ENCODE data around the gene OR10D3.

OR10D3 gene

DNA sequence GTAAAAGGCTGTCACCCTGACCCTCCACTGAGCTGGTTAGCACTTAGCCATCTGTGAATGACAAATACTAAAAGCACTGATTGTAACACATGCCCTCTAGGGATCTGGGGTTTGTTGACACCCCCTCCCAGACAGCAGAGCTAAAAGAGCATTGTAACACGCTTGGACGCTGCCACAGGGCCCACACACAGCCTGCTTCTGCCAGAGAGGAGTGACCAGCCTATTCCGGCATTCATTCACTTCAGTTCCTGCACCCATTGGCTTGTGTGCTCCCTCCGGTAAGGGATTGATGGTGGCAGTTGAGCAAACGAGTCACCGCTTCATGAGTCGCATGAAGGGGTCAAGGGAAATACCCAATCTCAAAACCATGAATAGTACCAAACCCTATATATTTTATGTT lies 15.8 kb downstream of the OR10D3 start:
- Histone ChIP-seq H3K9ac (ENCODE audit: low read depth, low read length) (no peak overlapping the region), H3K27me3 (ENCODE audit: insufficient read depth, low read length) (no peaks in the 10 kb centered on the region), H3K9me3 (ENCODE audit: insufficient read depth, low read depth, low read length) (no peaks in the 10 kb centered on the region), H3K4me1 (ENCODE audit: insufficient read depth, low read length) (no peaks in the 10 kb centered on the region; the same call in 1 of the 2 replicates), H3K36me3 (ENCODE audit: insufficient read depth, low read depth, low read length) (no peaks in the 10 kb centered on the region), H3K4me3 (ENCODE audit: low read length) (no peak overlapping the region), H3K27ac (ENCODE audit: low read length) (no peak overlapping the region)

DNA sequence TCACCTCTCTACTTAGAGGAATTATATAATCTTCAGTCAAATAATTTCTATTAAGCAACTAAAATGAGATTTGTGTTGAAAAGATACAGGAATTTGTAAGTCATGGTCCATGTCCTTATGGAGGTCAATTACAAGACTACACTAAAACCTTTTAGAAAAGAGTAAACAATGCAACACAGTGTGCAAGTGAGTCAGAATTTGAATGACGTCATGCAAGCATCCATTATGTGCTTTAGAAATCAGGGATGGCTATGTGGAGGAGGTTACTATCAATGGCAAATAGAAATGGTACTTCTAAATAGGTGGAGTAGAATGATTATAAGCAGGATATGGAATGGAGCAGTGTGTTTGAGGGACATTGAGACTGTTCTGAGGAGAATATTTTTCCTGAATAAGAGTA lies 16.6 kb downstream of the OR10D3 start:
- Histone ChIP-seq H3K9me3 (ENCODE audit: insufficient read depth, low read depth, low read length) (no peaks in the 10 kb centered on the region), H3K27ac (ENCODE audit: low read length) (no peak overlapping the region), H3K4me3 (ENCODE audit: low read length) (no peak overlapping the region), H3K27me3 (ENCODE audit: insufficient read depth, low read length) (no peaks in the 10 kb centered on the region), H3K36me3 (ENCODE audit: insufficient read depth, low read depth, low read length) (no peaks in the 10 kb centered on the region), H3K9ac (ENCODE audit: low read depth, low read length) (no peak overlapping the region), H3K4me1 (ENCODE audit: insufficient read depth, low read length) (no peaks in the 10 kb centered on the region)

DNA sequence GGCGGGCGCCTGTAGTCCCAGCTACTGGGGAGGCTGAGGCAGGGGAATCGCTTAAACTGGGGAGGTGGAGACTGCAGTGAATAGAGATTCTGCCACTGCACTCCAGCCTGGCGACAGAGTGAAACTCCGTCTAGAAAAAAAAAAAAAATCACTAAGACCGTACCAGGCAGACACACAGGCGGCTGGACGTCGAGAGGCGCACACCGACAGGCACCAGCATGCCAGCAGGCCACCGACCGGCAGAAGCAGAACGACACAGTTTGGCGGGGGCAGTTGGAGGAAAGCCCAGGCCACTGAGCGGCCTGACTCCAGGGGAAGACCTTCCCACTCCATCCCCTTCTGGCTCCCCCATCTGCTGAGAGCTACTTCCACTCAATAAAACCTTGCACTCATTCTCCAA lies 17.5 kb downstream of the OR10D3 start:
- Histone ChIP-seq H3K9ac (ENCODE audit: low read depth, low read length) (no peak overlapping the region), H3K36me3 (ENCODE audit: insufficient read depth, low read depth, low read length) (no peaks in the 10 kb centered on the region), H3K27me3 (ENCODE audit: insufficient read depth, low read length) (no peaks in the 10 kb centered on the region), H3K4me3 (ENCODE audit: low read length) (no peak overlapping the region), H3K9me3 (ENCODE audit: insufficient read depth, low read depth, low read length) (no peaks in the 10 kb centered on the region), H3K4me1 (ENCODE audit: insufficient read depth, low read length) (no peaks in the 10 kb centered on the region), H3K27ac (ENCODE audit: low read length) (no peak overlapping the region)

DNA sequence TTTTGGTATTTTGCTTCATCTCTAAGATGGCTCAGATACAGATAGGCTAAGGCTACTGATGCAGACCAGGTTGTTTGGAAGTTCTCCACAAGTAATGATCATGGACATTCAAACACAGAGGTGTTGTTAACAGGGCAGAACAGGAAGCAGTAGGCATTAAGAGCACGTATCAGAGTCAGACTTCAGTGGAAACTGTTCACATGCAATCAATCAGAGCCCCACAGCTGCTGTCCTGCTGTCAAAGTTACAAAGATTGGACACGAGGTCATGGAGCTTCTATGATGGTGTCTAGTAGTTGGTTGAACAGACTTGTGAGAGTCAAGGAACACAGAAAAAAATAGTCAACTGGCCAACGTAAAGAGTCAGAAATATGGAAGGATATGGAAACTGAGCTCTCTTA lies 19.8 kb downstream of the OR10D3 start:
- no peak overlapping the region for H3K27ac ChIP-seq (ENCODE audit: low read length)
- no peak overlapping the region for H3K9ac ChIP-seq (ENCODE audit: low read depth, low read length)
- H3K4me1 ChIP-seq (ENCODE audit: insufficient read depth, low read length), result no peaks in the 10 kb centered on the region
- H3K36me3 ChIP-seq (ENCODE audit: insufficient read depth, low read depth, low read length), result no peaks in the 10 kb centered on the region
- H3K4me3 ChIP-seq (ENCODE audit: low read length), result no peak overlapping the region
- no peaks in the 10 kb centered on the region for H3K9me3 ChIP-seq (ENCODE audit: insufficient read depth, low read depth, low read length)
- no peaks in the 10 kb centered on the region for H3K27me3 ChIP-seq (ENCODE audit: insufficient read depth, low read length)

DNA sequence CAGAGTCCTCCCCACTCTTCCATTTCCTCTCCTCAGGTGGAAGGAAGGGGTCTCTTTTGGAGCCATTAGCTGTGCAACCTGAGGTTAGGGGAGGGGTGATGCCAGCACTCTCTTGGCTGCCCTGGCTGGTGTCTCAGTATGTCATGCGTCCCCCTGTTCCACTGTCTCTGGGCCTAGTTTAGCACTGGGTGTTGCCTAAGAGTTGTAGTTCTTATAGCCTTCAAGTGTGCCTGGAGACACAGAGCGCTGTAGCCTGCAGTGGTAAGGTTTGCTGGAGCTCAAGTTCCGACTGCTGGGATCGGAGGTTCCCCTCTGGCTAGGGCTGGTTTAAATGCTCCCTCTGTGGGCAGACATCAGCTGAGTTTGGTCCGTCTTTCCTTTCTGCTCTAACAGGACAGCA lies 20.9 kb downstream of the OR10D3 start:
- Histone ChIP-seq H3K27ac (ENCODE audit: low read length) (no peak overlapping the region), H3K9me3 (ENCODE audit: insufficient read depth, low read depth, low read length) (no peaks in the 10 kb centered on the region), H3K36me3 (ENCODE audit: insufficient read depth, low read depth, low read length) (no peaks in the 10 kb centered on the region), H3K9ac (ENCODE audit: low read depth, low read length) (no peak overlapping the region), H3K4me3 (ENCODE audit: low read length) (no peak overlapping the region), H3K4me1 (ENCODE audit: insufficient read depth, low read length) (no peaks in the 10 kb centered on the region), H3K27me3 (ENCODE audit: insufficient read depth, low read length) (no peaks in the 10 kb centered on the region)

DNA sequence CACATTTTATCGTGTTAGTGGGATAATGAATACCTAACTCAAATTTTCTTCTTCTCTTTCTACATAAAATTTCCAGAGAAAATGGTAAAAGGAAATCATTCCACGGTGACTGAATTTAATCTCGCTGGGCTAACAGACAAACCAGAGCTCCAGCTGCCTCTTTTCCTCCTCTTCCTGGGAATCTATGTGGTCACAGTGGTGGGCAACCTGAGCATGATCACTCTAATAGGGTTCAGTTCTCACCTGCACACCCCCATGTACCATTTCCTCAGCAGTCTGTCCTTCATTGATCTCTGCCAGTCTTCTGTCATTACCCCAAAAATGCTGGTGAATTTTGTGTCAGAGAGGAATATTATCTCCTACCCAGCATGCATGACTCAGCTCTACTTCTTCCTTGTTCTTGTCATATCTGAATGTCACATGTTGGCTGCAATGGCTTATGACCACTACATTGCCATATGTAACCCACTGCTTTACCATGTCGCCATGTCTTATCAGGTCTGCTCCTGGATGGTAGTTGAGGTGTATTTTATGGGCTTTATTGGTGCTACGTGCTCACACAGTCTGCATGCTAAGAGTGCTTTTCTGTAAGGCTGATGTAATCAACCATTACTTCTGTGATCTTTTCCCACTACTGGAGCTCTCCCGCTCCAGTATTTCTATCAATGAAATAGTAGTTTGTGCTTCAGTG lies 24.1 kb downstream of the OR10D3 start:
- H3K27ac ChIP-seq (ENCODE audit: low read length), result no peak overlapping the region
- H3K4me3 ChIP-seq (ENCODE audit: low read length), result no peak overlapping the region
- H3K9ac ChIP-seq (ENCODE audit: low read depth, low read length), result no peak overlapping the region
- H3K9me3 ChIP-seq (ENCODE audit: insufficient read depth, low read depth, low read length), result no peaks in the 10 kb centered on the region
- H3K36me3 ChIP-seq (ENCODE audit: insufficient read depth, low read depth, low read length), result no peaks in the 10 kb centered on the region
- no peaks in the 10 kb centered on the region for H3K27me3 ChIP-seq (ENCODE audit: insufficient read depth, low read length)
- no peaks in the 10 kb centered on the region for H3K4me1 ChIP-seq (ENCODE audit: insufficient read depth, low read length)

DNA sequence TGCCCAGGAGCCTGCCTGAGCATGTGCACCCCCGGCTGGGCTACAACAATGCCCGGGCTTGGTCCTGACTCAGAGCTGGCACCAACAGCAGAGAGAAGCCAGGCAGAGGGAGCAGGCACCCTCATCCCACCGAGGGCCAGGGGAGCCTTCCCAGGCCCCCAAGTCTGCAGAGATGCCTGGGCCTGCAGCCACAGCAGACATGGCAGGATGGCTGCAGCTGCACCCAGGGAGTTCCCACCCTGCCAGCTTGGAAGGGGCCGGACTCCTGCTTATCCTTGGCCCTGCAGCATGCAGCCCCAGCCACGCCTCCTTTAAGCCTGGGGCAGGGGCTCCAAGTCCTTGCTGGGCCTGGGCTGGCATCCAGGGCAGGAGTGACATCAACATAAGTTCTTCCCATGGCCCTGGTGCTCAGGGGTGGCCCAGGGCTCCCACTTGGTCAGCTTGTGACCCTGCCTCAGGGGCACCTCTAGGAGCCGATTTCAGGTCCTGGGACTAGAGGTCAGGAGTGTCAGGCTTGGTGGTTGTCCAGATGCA lies 26.7 kb downstream of the OR10D3 start:
- Histone ChIP-seq H3K9me3 (ENCODE audit: insufficient read depth, low read depth, low read length) (no peaks in the 10 kb centered on the region), H3K9ac (ENCODE audit: low read depth, low read length) (no peak overlapping the region), H3K4me1 (ENCODE audit: insufficient read depth, low read length) (no peaks in the 10 kb centered on the region), H3K36me3 (ENCODE audit: insufficient read depth, low read depth, low read length) (no peaks in the 10 kb centered on the region), H3K4me3 (ENCODE audit: low read length) (no peak overlapping the region), H3K27me3 (ENCODE audit: insufficient read depth, low read length) (no peaks in the 10 kb centered on the region), H3K27ac (ENCODE audit: low read length) (no peak overlapping the region)

DNA sequence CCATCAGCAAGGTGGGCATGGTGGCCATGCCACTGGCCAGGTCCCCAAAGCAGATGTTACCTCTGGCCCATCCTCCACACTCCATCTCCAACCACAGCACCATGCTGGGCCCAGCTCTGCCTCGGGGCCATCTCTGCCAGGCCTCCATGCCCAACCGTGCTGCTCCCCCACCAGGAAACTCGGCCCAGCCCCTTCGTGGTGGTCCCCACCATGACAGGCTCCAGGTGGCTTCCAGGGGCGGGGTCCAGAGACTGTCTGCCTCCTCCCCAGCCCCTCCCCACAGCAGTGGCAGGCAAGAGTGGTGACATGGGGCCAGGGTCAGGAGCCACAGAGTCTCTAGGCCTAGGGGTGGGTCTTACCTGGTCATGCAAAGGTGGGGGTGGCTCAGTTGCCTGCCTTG lies 27.3 kb downstream of the OR10D3 start:
- no peaks in the 10 kb centered on the region for H3K4me1 ChIP-seq (ENCODE audit: insufficient read depth, low read length)
- no peaks in the 10 kb centered on the region for H3K9me3 ChIP-seq (ENCODE audit: insufficient read depth, low read depth, low read length)
- no peak overlapping the region for H3K27ac ChIP-seq (ENCODE audit: low read length)
- no peak overlapping the region for H3K9ac ChIP-seq (ENCODE audit: low read depth, low read length)
- H3K36me3 ChIP-seq (ENCODE audit: insufficient read depth, low read depth, low read length), result no peaks in the 10 kb centered on the region
- H3K27me3 ChIP-seq (ENCODE audit: insufficient read depth, low read length), result no peaks in the 10 kb centered on the region
- H3K4me3 ChIP-seq (ENCODE audit: low read length), result no peak overlapping the region

DNA sequence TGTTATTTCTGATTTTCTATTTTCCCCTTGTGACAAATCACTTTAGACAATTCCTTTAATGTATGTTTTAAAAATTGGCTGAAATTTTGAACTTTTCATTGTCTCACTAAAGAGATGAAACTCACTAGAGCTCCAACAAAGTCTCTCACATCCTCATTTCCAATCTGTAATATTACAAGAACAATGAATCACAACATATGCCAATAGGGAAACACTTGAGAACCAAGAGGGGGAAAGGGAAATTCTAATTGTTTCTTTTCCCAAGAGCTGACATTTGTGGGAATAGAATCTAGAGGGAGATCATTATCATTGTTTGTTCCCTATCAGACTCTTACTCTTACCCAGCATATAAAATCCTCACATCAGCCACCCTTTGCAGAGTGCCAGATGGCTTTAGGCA lies 28.2 kb downstream of the OR10D3 start:
- H3K9ac ChIP-seq (ENCODE audit: low read depth, low read length), result no peak overlapping the region
- no peaks in the 10 kb centered on the region for H3K9me3 ChIP-seq (ENCODE audit: insufficient read depth, low read depth, low read length)
- H3K4me3 ChIP-seq (ENCODE audit: low read length), result no peak overlapping the region
- no peak overlapping the region for H3K27ac ChIP-seq (ENCODE audit: low read length)
- no peaks in the 10 kb centered on the region for H3K27me3 ChIP-seq (ENCODE audit: insufficient read depth, low read length)
- H3K36me3 ChIP-seq (ENCODE audit: insufficient read depth, low read depth, low read length), result no peaks in the 10 kb centered on the region
- no peaks in the 10 kb centered on the region for H3K4me1 ChIP-seq (ENCODE audit: insufficient read depth, low read length)

DNA sequence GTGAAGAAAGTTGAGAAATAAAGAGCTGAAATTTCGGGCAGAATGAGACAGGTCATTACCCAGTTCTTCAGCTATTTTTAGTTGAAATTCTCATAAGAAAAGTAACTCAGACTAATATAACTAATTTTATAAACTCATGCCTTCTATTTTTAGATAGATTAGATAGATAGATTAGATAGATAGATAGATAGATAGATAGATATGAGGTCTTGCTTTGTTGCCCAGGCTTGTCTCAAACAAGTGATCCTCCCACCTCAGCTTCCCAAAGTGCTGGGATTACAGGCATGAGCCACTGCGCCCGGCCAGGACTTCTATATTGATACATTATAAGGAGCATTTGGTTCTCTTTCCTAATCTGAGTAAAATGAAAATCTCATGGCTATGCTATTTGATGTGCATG lies 30.9 kb downstream of the OR10D3 start:
- Histone ChIP-seq H3K27ac (ENCODE audit: low read length) (no peak overlapping the region), H3K9me3 (ENCODE audit: insufficient read depth, low read depth, low read length) (no peaks in the 10 kb centered on the region), H3K9ac (ENCODE audit: low read depth, low read length) (no peak overlapping the region), H3K4me3 (ENCODE audit: low read length) (no peak overlapping the region), H3K4me1 (ENCODE audit: insufficient read depth, low read length) (no peaks in the 10 kb centered on the region), H3K27me3 (ENCODE audit: insufficient read depth, low read length) (no peaks in the 10 kb centered on the region), H3K36me3 (ENCODE audit: insufficient read depth, low read depth, low read length) (no peaks in the 10 kb centered on the region)

DNA sequence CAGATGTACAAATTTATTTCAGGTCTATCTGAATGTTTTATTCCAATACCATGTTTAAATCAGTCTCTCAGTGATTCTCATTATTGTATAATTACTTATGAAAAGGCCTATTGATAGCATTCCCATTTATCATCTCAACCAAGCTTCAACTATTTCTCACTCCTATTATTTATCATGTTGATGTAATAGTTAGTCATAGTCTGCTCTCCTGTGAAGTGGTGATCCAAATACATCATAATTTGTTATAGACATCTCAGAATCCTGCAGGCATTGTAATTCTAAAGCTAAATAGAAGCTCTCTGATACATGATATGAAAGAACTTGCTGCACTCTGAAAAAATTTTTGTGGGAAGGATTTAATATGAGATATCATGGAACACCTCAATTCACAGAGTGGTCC lies 36.0 kb downstream of the OR10D3 start:
- Histone ChIP-seq H3K9me3 (ENCODE audit: insufficient read depth, low read depth, low read length) (no peaks in the 10 kb centered on the region), H3K27ac (ENCODE audit: low read length) (no peak overlapping the region), H3K36me3 (ENCODE audit: insufficient read depth, low read depth, low read length) (no peaks in the 10 kb centered on the region), H3K9ac (ENCODE audit: low read depth, low read length) (no peak overlapping the region), H3K4me3 (ENCODE audit: low read length) (no peak overlapping the region), H3K4me1 (ENCODE audit: insufficient read depth, low read length) (no peaks in the 10 kb centered on the region), H3K27me3 (ENCODE audit: insufficient read depth, low read length) (no peaks in the 10 kb centered on the region)

DNA sequence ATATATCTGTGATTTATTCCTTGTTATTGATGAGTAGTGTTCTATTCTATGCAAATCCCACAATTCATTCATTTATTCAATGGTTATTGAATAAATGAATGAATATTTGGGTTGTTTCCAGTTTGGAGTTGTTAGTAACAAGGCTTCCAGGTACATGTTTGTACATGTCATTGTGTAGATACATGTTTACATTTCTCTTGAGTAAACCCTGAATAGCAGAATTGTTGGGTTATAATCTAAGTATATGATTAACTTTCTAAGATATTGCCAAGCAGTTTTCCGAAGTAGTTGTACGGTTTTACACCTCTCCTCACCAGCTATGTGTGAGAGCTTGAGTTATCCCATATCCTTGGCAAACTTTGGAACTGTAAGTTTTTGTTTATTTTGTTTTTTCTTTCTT lies 39.3 kb downstream of the OR10D3 start:
- H3K27me3 ChIP-seq (ENCODE audit: insufficient read depth, low read length), result no peaks in the 10 kb centered on the region
- H3K4me1 ChIP-seq (ENCODE audit: insufficient read depth, low read length), result no peaks in the 10 kb centered on the region
- H3K9ac ChIP-seq (ENCODE audit: low read depth, low read length), result no peak overlapping the region
- no peak overlapping the region for H3K27ac ChIP-seq (ENCODE audit: low read length)
- no peak overlapping the region for H3K4me3 ChIP-seq (ENCODE audit: low read length)
- no peaks in the 10 kb centered on the region for H3K36me3 ChIP-seq (ENCODE audit: insufficient read depth, low read depth, low read length)
- no peaks in the 10 kb centered on the region for H3K9me3 ChIP-seq (ENCODE audit: insufficient read depth, low read depth, low read length)
